Smooth muscle cell (in vitro differentiated cells): ENCODE data around the gene GATD1. TPM values are rescaled to one million over a fixed set of nuclear protein-coding genes. Genes with fewer than 3 reads are reported as not detected.

ENCODE experiments used
- DNase-seq: peaks from one replicate; lab custom pipeline; 2025; ENCODE audit not compliant: unreplicated experiment; lab: John Stamatoyannopoulos, UW
- H2AFZ ChIP-seq: fragments of 200-600 bp; sonication (generic); 2 replicates; pipeline ENCODE4 v1.6.0; 2016; ENCODE audit warnings: antibody characterized with exemption, low read depth, mild to moderate bottlenecking
- H3F3A ChIP-seq: fragments of 200-600 bp; sonication (generic); 2 replicates; pipeline ENCODE4 v1.6.0; 2017; ENCODE audit warnings: antibody characterized with exemption, low read depth
- H3K27ac ChIP-seq: fragments of 200-600 bp; sonication (generic); 2 replicates; pipeline ENCODE4 v1.5.1; 2016; ENCODE audit warnings: low read depth, mild to moderate bottlenecking
- H3K27me3 ChIP-seq: fragments of 200-600 bp; sonication (generic); 2 replicates; pipeline ENCODE4 v1.6.1; 2016; ENCODE audit warnings: low read depth, mild to moderate bottlenecking
- H3K36me3 ChIP-seq: fragments of 200-600 bp; sonication (generic); 2 replicates; pipeline ENCODE4 v1.5.1; 2016; ENCODE audit warnings: low read depth
- H3K4me1 ChIP-seq: fragments of 200-600 bp; sonication (generic); 2 replicates; pipeline ENCODE4 v1.5.1; 2016; ENCODE audit warnings: low read depth
- H3K4me2 ChIP-seq: fragments of 200-600 bp; sonication (generic); 2 replicates; pipeline ENCODE4 v1.6.0; 2016; ENCODE audit warnings: mild to moderate bottlenecking
- H3K4me3 ChIP-seq: fragments of 200-600 bp; sonication (generic); 2 replicates; pipeline ENCODE4 v1.5.1; 2016; ENCODE audit warnings: mild to moderate bottlenecking
- H3K79me2 ChIP-seq: fragments of 200-600 bp; sonication (generic); 2 replicates; pipeline ENCODE4 v1.6.0; 2016; ENCODE audit warnings: low read depth, mild to moderate bottlenecking
- H3K9ac ChIP-seq: fragments of 200-600 bp; sonication (generic); 2 replicates; pipeline ENCODE4 v1.6.0; 2016; ENCODE audit warnings: low read depth
- H3K9me3 ChIP-seq: fragments of 200-600 bp; sonication (generic); replicated peaks from 2 replicates; pipeline ENCODE4 v1.5.1; 2016; ENCODE audit warnings: low read depth
- H4K20me1 ChIP-seq: fragments of 200-600 bp; sonication (generic); 2 replicates; pipeline ENCODE4 v1.6.0; 2016; ENCODE audit warnings: low read depth
- WGBS: methylation state at CpG from one replicate; pipeline ENCODE4 v1.1.7; 2016; ENCODE audit warnings: low lambda C conversion rate; 5-methylcytosine and 5-hydroxymethylcytosine counted together
- polyA plus RNA-seq: library from polyadenylated mRNA; unstranded; fragments of >200 nt; fragmentation: Nextera tagmentation; extraction: Ambion mirVana; gene quantifications from 2 replicates; pipeline ENCODE4 v1.2.1, GENCODE V29; 2016
- total RNA-seq: library from RNA; depleted of rRNA; stranded (reverse); fragments of >200 nt; gene quantifications from 2 replicates; pipeline ENCODE4 v1.2.3, GENCODE V29; 2014
- TF ChIP-seq, protein P1 (sequence below): fragments of 200-600 bp; sonication (generic); IDR thresholded peaks from 2 replicates; pipeline ENCODE4 v1.5.1; 2017; ENCODE audit warnings: borderline replicate concordance, mild to moderate bottlenecking, antibody characterized with exemption; ENCODE audit not compliant: insufficient read depth, poor library complexity, severe bottlenecking

Gene GATD1
- total and polyA plus RNA-seq, 2 experiments from 2014 or later = 11.7 to 12.9 TPM

DNA sequence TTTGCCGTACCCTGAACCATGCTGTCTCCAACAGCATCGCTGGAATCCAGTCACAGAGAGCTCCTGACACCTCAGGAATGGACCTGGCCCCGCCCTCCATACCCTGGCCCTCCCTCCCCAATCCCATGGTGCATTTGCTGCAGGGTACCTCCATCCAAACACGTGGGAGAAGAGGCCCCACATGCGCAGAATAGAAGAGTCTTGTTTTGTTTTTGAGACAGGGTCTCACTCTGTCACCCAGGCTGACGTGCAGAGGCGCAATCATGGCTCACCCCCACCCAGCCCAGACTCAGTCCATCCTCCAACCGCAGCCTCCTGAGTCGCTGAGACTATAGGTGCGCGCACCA is 39.1 kb upstream of the GATD1 start:
- H4K20me1 ChIP-seq = peaks cover 35% of the 10 kb centered on the region
- H3K9ac ChIP-seq = no peak overlapping the region
- H3K4me1 ChIP-seq = peaks cover 10% of the 10 kb centered on the region
- H3F3A ChIP-seq = peaks cover 11% of the 10 kb centered on the region
- no peaks in the 10 kb centered on the region for H3K9me3 ChIP-seq
- WGBS = 85% methylated on average over 11 of the region's 11 CpGs
- no peaks in the 10 kb centered on the region for H3K27me3 ChIP-seq
- TF ChIP-seq, protein P1, sequence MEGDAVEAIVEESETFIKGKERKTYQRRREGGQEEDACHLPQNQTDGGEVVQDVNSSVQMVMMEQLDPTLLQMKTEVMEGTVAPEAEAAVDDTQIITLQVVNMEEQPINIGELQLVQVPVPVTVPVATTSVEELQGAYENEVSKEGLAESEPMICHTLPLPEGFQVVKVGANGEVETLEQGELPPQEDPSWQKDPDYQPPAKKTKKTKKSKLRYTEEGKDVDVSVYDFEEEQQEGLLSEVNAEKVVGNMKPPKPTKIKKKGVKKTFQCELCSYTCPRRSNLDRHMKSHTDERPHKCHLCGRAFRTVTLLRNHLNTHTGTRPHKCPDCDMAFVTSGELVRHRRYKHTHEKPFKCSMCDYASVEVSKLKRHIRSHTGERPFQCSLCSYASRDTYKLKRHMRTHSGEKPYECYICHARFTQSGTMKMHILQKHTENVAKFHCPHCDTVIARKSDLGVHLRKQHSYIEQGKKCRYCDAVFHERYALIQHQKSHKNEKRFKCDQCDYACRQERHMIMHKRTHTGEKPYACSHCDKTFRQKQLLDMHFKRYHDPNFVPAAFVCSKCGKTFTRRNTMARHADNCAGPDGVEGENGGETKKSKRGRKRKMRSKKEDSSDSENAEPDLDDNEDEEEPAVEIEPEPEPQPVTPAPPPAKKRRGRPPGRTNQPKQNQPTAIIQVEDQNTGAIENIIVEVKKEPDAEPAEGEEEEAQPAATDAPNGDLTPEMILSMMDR = no peak
- DNase-seq = no peak
- no peak overlapping the region for H3K4me2 ChIP-seq
- H3K4me3 ChIP-seq = no peak overlapping the region
- H3K36me3 ChIP-seq = no peaks in the 10 kb centered on the region
- no peak overlapping the region for H3K27ac ChIP-seq
- H3K79me2 ChIP-seq = peaks cover 19% of the 10 kb centered on the region
- H2AFZ ChIP-seq = no peak overlapping the region

DNA sequence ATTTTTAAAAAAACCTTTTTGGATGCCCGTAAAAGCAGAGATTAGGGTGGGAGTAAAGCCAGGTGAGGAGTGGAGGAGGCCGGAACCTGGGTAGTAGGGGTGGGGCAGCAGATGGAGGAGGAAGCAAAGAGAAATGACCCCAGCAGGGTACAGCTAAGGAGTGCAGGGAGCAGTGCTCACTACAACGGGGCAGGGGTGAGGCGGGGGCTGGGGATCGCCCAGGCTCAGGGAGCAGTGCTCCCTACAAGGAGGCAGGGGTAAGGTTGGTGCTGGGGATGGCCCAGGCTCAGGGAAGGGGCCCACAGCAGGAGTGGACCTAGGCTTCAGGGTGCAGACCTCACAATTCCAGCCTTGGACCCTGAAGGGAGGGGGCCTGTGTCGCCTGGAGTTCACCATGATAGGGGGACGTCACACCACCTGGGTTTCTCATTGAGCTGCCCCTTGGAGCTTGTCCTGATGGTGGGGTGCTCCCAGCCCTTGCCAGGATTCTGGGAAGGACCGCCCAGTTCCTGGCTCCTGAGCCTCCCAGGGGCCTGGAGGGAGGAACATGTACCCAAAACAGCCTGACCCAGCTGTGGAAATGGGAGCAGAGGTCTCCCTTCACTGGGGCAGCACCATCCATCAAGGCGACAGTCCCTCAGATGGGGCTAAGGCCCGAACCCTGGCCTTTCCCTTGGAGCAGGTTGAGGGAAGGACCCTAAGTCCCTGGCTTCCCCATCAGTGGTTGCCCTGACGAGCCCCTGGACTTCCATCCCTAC is 38.6 kb upstream of the GATD1 start:
- Histone ChIP-seq H3K27me3 (no peaks in the 10 kb centered on the region), H3K4me1 (peaks cover 15% of the 10 kb centered on the region)
- 96% methylated on average over 11 of the region's 11 CpGs for WGBS

DNA sequence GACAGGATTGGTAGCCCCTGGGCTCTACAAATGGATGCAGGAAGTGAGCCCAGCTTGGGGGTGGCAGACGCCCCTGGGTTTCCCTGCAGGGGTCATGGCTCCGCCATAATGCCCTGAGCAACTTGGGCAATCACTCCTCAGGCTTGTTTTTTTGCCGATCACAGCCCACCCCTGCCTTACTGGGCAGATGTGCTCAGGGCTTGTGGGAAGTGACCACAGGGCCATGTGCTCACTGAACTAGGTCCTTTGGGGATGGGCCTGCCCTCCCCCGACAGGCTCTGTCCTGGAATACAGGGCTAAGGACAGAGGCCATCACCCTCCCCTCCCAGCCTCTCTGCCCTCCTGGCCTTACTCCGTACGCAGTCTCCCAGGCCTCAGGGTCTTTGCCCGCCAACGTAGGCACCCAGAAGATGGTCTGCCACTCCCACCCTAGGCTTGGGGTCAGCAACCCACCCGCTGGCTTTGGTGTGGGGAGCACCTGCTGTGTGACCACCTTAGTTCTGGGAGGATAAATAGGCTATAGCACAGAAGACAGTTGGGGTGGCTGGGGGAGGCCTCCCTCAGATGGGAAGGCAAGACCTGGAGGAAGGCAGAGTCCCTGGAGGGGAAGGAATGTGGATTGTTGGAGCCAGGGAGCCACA is 36.3 kb upstream of the GATD1 start:
- Histone ChIP-seq H3K79me2 (peaks cover 26% of the 10 kb centered on the region), H3K27me3 (no peaks in the 10 kb centered on the region), H3K9ac (no peak overlapping the region), H3K9me3 (no peaks in the 10 kb centered on the region), H4K20me1 (peaks cover 35% of the 10 kb centered on the region), H3K36me3 (no peaks in the 10 kb centered on the region), H3K4me2 (no peak overlapping the region), H3K4me3 (no peak overlapping the region), H3K27ac (no peak overlapping the region), H3F3A (peaks cover 11% of the 10 kb centered on the region), H2AFZ (no peak overlapping the region), H3K4me1 (peaks cover 11% of the 10 kb centered on the region)
- TF ChIP-seq, protein P1 = no peak
- 95% methylated on average over 9 of the region's 9 CpGs for WGBS
- DNase-seq = no peak

More for the DNA sequence above, 38.6 kb upstream of the GATD1 start:
- Histone ChIP-seq H3K9me3 (no peaks in the 10 kb centered on the region), H3K79me2 (peaks cover 22% of the 10 kb centered on the region), H3K27ac (no peak overlapping the region), H3K4me2 (no peak overlapping the region), H2AFZ (no peak overlapping the region), H3K9ac (no peak overlapping the region), H3F3A (peaks cover 11% of the 10 kb centered on the region), H4K20me1 (peaks cover 35% of the 10 kb centered on the region), H3K4me3 (no peak overlapping the region), H3K36me3 (no peaks in the 10 kb centered on the region)
- DNase-seq = no peak
- TF ChIP-seq, protein P1 = no peak
